Endodermal cell (in vitro differentiated cells): ENCODE measurements around the gene MAPRE2. TPM values are rescaled to one million over a fixed set of nuclear protein-coding genes. Genes with fewer than 3 reads are reported as not detected.

Experiments used
- DNase-seq: peaks from one replicate; pipeline ENCODE4 v3.0.0-alpha.2; 2017
- H3K27ac ChIP-seq: 2 replicates; pipeline ENCODE4 v1.5.1; 2013; ENCODE audit warnings: mild to moderate bottlenecking, low read depth, low read length, moderate library complexity
- H3K27me3 ChIP-seq: 2 replicates; pipeline ENCODE4 v1.6.1; 2013; ENCODE audit warnings: mild to moderate bottlenecking, low read length, moderate library complexity; ENCODE audit not compliant: insufficient read depth, control insufficient read depth, poor library complexity, severe bottlenecking
- H3K36me3 ChIP-seq: 2 replicates; pipeline ENCODE4 v1.7.0; 2013; ENCODE audit warnings: mild to moderate bottlenecking, low read length, moderate library complexity; ENCODE audit not compliant: control insufficient read depth, insufficient read depth
- H3K4me1 ChIP-seq: one replicate; pipeline ENCODE4 v1.7.0; 2013; ENCODE audit warnings: low read length; ENCODE audit not compliant: control insufficient read depth, insufficient read depth
- H3K4me3 ChIP-seq: 2 replicates; pipeline ENCODE4 v1.5.1; 2013; ENCODE audit warnings: mild to moderate bottlenecking, low read length, moderate library complexity
- H3K9ac ChIP-seq: 2 replicates; pipeline ENCODE4 v1.6.1; 2013; ENCODE audit warnings: mild to moderate bottlenecking, low read length, moderate library complexity; ENCODE audit not compliant: poor library complexity, severe bottlenecking; ENCODE audit errors: extremely low read depth
- H3K9me3 ChIP-seq: 2 replicates; pipeline ENCODE4 v1.6.1; 2013; ENCODE audit warnings: mild to moderate bottlenecking, low read length, moderate library complexity; ENCODE audit not compliant: control insufficient read depth
- H3K27ac Mint-ChIP-seq: 2 replicates; pipeline ENCODE4 v1.8.0; 2020; ENCODE audit warnings: mixed read lengths
- H3K27me3 Mint-ChIP-seq: 2 replicates; pipeline ENCODE4 v1.8.0; 2021; ENCODE audit warnings: mild to moderate bottlenecking, mixed read lengths; ENCODE audit not compliant: insufficient read depth
- H3K36me3 Mint-ChIP-seq: 2 replicates; pipeline ENCODE4 v1.8.0; 2020; ENCODE audit warnings: low read depth, mixed read lengths
- H3K4me1 Mint-ChIP-seq: 2 replicates; pipeline ENCODE4 v1.8.0; 2020; ENCODE audit warnings: mixed read lengths
- H3K4me3 Mint-ChIP-seq: 2 replicates; pipeline ENCODE4 v1.8.0; 2020; ENCODE audit warnings: mild to moderate bottlenecking, moderate library complexity, mixed read lengths
- H3K9me3 Mint-ChIP-seq: 2 replicates; pipeline ENCODE4 v1.8.0; 2020; ENCODE audit warnings: mild to moderate bottlenecking, mixed read lengths
- WGBS, 2 experiments: methylation state at CpG; one replicate each; pipeline versions ENCODE4 v1.1.5 to v1.1.7; 2013; ENCODE audit warnings: missing lambda C conversion rate in 2 of 2, mixed read lengths in 1 of 2; ENCODE audit not compliant: insufficient coverage in 1 of 2, insufficient read length in 1 of 2; 5-methylcytosine and 5-hydroxymethylcytosine counted together
- total RNA-seq, 2 donors: library from RNA; stranded (reverse); fragmentation: NEBNext Ultra II Directional in 1 of 2; extraction: Animal tissue kit (Norgen Biotek cat#: 25700) in 1 of 2; gene quantifications; 2 replicates in 1 of 2; 3 replicates in 1 of 2; pipeline ENCODE4 v1.2.1, GENCODE V29; 2021
- TF ChIP-seq, protein P1 (sequence below): fragments of 200-600 bp; sonication (generic); conservative IDR thresholded peaks from 2 replicates; pipeline ENCODE4 v1.5.0; 2021; ENCODE audit warnings: antibody characterized with exemption, mild to moderate bottlenecking

MAPRE2 gene
- total RNA-seq, 2 donors from 2014 or later = 15.2 to 16.5 TPM

- Histone ChIP-seq H3K4me3 (no peak overlapping the region), H3K9me3 (no peaks in the 10 kb centered on the region), H3K9ac (no peak overlapping the region), H3K4me1 (no peaks in the 10 kb centered on the region), H3K27ac (no peak overlapping the region), H3K36me3 (no peaks in the 10 kb centered on the region), H3K27me3 (no peaks in the 10 kb centered on the region)
- no peak for DNase-seq
- Mint-ChIP-seq H3K27ac (no peak overlapping the region), H3K27me3 (no peaks in the 10 kb centered on the region), H3K36me3 (peaks cover 13% of the 10 kb centered on the region), H3K9me3 (no peaks in the 10 kb centered on the region), H3K4me3 (no peak overlapping the region), H3K4me1 (no peaks in the 10 kb centered on the region)
- TF ChIP-seq, protein P1, sequence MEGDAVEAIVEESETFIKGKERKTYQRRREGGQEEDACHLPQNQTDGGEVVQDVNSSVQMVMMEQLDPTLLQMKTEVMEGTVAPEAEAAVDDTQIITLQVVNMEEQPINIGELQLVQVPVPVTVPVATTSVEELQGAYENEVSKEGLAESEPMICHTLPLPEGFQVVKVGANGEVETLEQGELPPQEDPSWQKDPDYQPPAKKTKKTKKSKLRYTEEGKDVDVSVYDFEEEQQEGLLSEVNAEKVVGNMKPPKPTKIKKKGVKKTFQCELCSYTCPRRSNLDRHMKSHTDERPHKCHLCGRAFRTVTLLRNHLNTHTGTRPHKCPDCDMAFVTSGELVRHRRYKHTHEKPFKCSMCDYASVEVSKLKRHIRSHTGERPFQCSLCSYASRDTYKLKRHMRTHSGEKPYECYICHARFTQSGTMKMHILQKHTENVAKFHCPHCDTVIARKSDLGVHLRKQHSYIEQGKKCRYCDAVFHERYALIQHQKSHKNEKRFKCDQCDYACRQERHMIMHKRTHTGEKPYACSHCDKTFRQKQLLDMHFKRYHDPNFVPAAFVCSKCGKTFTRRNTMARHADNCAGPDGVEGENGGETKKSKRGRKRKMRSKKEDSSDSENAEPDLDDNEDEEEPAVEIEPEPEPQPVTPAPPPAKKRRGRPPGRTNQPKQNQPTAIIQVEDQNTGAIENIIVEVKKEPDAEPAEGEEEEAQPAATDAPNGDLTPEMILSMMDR = no peak
- WGBS, 2 experiments = 90 to 96% methylated on average over 6 of the region's 6 CpGs
Measured at GRCh38 chr18:35138773-35139172, 97.6 kb downstream of the MAPRE2 start.

GRCh38 chr18:35139517-35139916 is 98.3 kb downstream of the MAPRE2 start:
- no peaks in the 10 kb centered on the region for H3K4me1 ChIP-seq
- H3K9me3 ChIP-seq = no peaks in the 10 kb centered on the region
- no peaks in the 10 kb centered on the region for H3K27me3 ChIP-seq
- H3K4me3 Mint-ChIP-seq = no peak overlapping the region
- peak; percentile 54 for DNase-seq
- no peak overlapping the region for H3K27ac Mint-ChIP-seq
- H3K36me3 Mint-ChIP-seq = peaks cover 13% of the 10 kb centered on the region
- no peak overlapping the region for H3K27ac ChIP-seq
- no peaks in the 10 kb centered on the region for H3K4me1 Mint-ChIP-seq
- no peak overlapping the region for H3K4me3 ChIP-seq
- no peaks in the 10 kb centered on the region for H3K27me3 Mint-ChIP-seq
- no peaks in the 10 kb centered on the region for H3K36me3 ChIP-seq
- no peak overlapping the region for H3K9ac ChIP-seq
- WGBS, 2 experiments = 73 to 100% methylated on average over 2 to 3 of the region's 3 CpGs
- H3K9me3 Mint-ChIP-seq = no peaks in the 10 kb centered on the region
- TF ChIP-seq, protein P1 = no peak

DNA sequence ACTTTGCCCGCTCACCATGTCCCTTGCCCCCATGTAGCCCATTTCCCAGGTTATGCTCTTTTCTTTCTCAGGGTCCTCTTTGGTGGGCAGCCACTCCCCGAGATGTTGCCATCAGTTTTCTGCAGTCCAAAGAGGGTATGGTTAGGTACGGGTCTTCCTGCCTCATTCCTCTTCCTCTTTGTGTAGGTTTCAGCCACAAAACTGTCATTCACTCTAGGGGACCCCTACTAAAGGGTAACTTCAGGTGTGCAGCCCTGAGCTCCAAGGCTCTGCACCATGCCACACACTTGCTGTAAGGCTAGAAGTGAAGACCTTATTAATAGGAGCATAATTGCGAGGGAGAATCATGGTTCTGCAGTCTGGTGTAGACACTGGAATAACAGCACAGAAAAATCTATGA is 99.9 kb downstream of the MAPRE2 start:
- 90 to 92% methylated on average over 4 of the region's 4 CpGs for WGBS, 2 experiments
- Mint-ChIP-seq H3K9me3 (no peaks in the 10 kb centered on the region), H3K27me3 (no peaks in the 10 kb centered on the region), H3K4me1 (no peaks in the 10 kb centered on the region), H3K36me3 (peaks cover 13% of the 10 kb centered on the region), H3K27ac (no peak overlapping the region), H3K4me3 (no peak overlapping the region)
- Histone ChIP-seq H3K27me3 (no peaks in the 10 kb centered on the region), H3K36me3 (no peaks in the 10 kb centered on the region), H3K9ac (no peak overlapping the region), H3K9me3 (no peaks in the 10 kb centered on the region), H3K4me3 (no peak overlapping the region), H3K4me1 (no peaks in the 10 kb centered on the region), H3K27ac (no peak overlapping the region)
- TF ChIP-seq, protein P1 = no peak
- no peak for DNase-seq
